ENCODE results near the gene CTSV. TPM values are rescaled to one million over a fixed set of nuclear protein-coding genes. Genes with fewer than 3 reads are reported as not detected.
"Not testable (repeated sequence)": the region's sequence is repeated elsewhere in the genome, so short reads cannot be mapped to it uniquely, and the experiment has no call there.

CTSV gene
- total and polyA plus RNA-seq, 2 donors = 129 to 1,344 TPM

DNA sequence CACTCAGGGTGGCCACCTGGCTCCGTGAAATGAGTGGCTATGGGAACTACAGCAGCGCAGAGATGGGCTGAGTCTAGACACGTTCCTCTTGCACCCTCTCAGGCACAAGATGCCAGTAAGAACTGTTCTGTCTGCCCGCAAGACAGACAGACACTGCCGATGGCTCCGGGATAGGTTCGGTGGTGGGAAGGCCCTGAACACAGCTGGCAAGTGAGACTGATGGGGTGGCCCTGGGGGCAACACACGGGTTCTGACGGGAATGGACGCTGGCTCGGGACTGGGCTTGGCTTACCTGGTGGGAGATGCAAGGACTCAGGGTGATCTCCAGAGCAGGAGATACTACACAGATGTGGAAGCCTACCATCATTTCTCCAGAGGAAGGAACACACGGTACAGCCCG is 16.9 kb upstream of the CTSV start:
- H3K9me3 ChIP-seq (ENCODE audit: control insufficient read depth in 2 of 2, insufficient read depth in 1 of 2, low read length in 1 of 2); H3K27me3 ChIP-seq (ENCODE audit: control insufficient read depth in 2 of 2, insufficient read depth in 1 of 2, low read length in 1 of 2); H3K27ac ChIP-seq (ENCODE audit: low read depth in 1 of 2, low read length in 1 of 2); DNase-seq (ENCODE audit: low read depth in 6 of 9, low spot score in 9 of 9); H3K4me1 ChIP-seq (ENCODE audit: control insufficient read depth in 2 of 2, insufficient read depth in 2 of 2, low read length in 2 of 2); H3K4me3 ChIP-seq (ENCODE audit: low read length in 2 of 2); H3K36me3 ChIP-seq (ENCODE audit: control insufficient read depth in 2 of 2, insufficient read depth in 2 of 2, low read length in 1 of 2): not testable (repeated sequence)
- 93% methylated on average over 11 of the region's 13 CpGs for WGBS

DNA sequence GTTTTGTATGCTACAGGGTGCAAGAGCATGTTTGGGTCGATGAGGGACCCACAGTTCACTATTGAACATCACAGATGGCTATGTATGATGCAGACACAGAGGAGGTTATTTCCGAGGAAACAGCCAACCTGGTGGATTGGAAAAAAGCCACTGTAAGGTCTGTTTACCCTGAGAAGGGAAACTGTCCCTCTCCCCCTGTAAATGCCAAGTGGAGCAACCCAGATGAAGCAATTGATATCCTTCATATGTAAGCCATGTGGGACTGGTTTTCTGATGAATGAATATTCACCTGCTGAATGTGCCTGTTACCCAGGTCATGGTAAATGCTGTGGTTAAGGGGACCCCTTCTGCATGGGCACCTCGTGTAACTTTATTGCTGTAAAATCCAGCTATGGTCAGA is 14.8 kb upstream of the CTSV start:
- no peaks in the 10 kb centered on the region for H3K4me1 ChIP-seq (ENCODE audit: control insufficient read depth in 2 of 2, insufficient read depth in 2 of 2, low read length in 2 of 2)
- H3K36me3 ChIP-seq (ENCODE audit: control insufficient read depth in 2 of 2, insufficient read depth in 2 of 2, low read length in 1 of 2) = no peaks in the 10 kb centered on the region
- DNase-seq (ENCODE audit: low read depth in 6 of 9, low spot score in 9 of 9) = no peak
- WGBS = 43% methylated on average over 3 of the region's 3 CpGs
- H3K27ac ChIP-seq (ENCODE audit: low read depth in 1 of 2, low read length in 1 of 2) = peak overlapping the region in 1 of 2 donors; percentile 13
- no peaks in the 10 kb centered on the region for H3K27me3 ChIP-seq (ENCODE audit: control insufficient read depth in 2 of 2, insufficient read depth in 1 of 2, low read length in 1 of 2)
- no peaks in the 10 kb centered on the region for H3K9me3 ChIP-seq (ENCODE audit: control insufficient read depth in 2 of 2, insufficient read depth in 1 of 2, low read length in 1 of 2)
- no peak overlapping the region for H3K4me3 ChIP-seq (ENCODE audit: low read length in 2 of 2)

DNA sequence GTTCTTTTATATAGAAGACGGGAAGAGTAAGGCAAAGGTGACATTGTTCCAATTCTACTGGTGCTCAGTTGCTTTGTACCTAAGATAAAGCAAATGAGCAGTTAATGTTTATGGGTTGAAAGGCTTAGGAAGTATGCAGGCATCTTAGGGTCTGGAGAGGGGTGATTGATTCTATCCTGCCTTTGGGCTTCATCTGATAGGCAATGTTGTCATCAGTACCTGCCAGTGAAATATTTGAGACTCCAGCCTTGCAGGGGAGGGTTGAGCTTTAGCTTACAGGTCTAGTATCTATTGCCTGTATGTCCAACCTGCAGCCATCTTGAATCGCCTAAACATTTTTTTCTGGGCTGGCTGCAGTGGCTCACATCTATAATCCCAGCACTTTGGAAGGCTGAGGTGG is 13.8 kb upstream of the CTSV start:
- no peaks in the 10 kb centered on the region for H3K9me3 ChIP-seq (ENCODE audit: control insufficient read depth in 2 of 2, insufficient read depth in 1 of 2, low read length in 1 of 2)
- H3K27me3 ChIP-seq (ENCODE audit: control insufficient read depth in 2 of 2, insufficient read depth in 1 of 2, low read length in 1 of 2) = no peaks in the 10 kb centered on the region
- no peak overlapping the region for H3K4me3 ChIP-seq (ENCODE audit: low read length in 2 of 2)
- H3K36me3 ChIP-seq (ENCODE audit: control insufficient read depth in 2 of 2, insufficient read depth in 2 of 2, low read length in 1 of 2) = no peaks in the 10 kb centered on the region
- WGBS = 83% methylated on average over 2 of the region's 2 CpGs
- no peak overlapping the region for H3K27ac ChIP-seq (ENCODE audit: low read depth in 1 of 2, low read length in 1 of 2)
- no peaks in the 10 kb centered on the region for H3K4me1 ChIP-seq (ENCODE audit: control insufficient read depth in 2 of 2, insufficient read depth in 2 of 2, low read length in 2 of 2)
- no peak for DNase-seq (ENCODE audit: low read depth in 6 of 9, low spot score in 9 of 9)

DNA sequence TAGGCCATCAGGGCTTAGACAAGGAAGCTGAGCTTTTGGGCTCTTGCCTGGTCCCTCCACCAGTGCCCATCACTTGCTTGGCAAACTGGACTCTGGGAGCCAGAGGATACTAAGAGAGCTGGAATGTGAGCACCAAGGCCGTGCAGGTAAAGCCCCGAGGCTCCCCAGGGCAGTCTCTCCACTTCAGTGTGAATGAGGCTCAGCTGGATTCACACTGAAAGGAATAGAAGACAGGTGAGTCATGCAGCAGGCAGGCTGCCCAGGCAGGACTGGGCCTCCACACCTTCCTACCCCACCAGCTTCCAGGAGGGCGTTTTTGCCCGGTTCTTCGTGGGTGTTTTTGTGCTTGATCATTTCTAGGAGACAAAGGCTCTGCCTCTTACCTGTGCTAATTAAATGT is 7.3 kb upstream of the CTSV start:
- Histone ChIP-seq H3K36me3 (ENCODE audit: control insufficient read depth in 2 of 2, insufficient read depth in 2 of 2, low read length in 1 of 2) (no peaks in the 10 kb centered on the region), H3K4me3 (ENCODE audit: low read length in 2 of 2) (no peak overlapping the region), H3K27ac (ENCODE audit: low read depth in 1 of 2, low read length in 1 of 2) (no peak overlapping the region), H3K4me1 (ENCODE audit: control insufficient read depth in 2 of 2, insufficient read depth in 2 of 2, low read length in 2 of 2) (peaks cover 0 to 3% of the 10 kb centered on the region in 2 donors), H3K9me3 (ENCODE audit: control insufficient read depth in 2 of 2, insufficient read depth in 1 of 2, low read length in 1 of 2) (no peaks in the 10 kb centered on the region), H3K27me3 (ENCODE audit: control insufficient read depth in 2 of 2, insufficient read depth in 1 of 2, low read length in 1 of 2) (peaks cover 4 to 10% of the 10 kb centered on the region in 2 donors)
- no peak for DNase-seq (ENCODE audit: low read depth in 6 of 9, low spot score in 9 of 9)
- WGBS = 79% methylated on average over 5 of the region's 5 CpGs

DNA sequence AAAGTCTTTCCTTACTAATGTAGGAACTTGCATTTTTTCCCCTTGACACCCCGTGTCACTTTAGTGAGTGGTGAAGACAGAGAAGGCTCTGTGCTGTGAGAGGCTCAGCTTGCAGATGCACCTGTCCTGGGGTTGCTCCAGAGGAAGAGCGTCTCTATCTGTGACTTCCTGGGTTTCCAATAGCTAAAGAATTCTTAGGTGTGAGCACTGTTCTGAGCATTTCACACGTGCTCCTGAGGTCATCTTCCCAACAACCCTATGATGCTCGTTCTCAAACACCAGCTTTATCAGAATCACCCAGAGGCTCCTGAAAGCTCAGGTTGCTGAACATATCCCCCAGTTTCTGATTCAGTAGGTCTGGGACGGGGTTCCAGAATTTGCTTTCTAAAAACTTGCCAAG is 6.4 kb upstream of the CTSV start:
- Histone ChIP-seq H3K4me3 (ENCODE audit: low read length in 2 of 2) (no peak overlapping the region), H3K36me3 (ENCODE audit: control insufficient read depth in 2 of 2, insufficient read depth in 2 of 2, low read length in 1 of 2) (no peaks in the 10 kb centered on the region), H3K9me3 (ENCODE audit: control insufficient read depth in 2 of 2, insufficient read depth in 1 of 2, low read length in 1 of 2) (no peaks in the 10 kb centered on the region), H3K27me3 (ENCODE audit: control insufficient read depth in 2 of 2, insufficient read depth in 1 of 2, low read length in 1 of 2) (peaks cover 4 to 16% of the 10 kb centered on the region in 2 donors), H3K27ac (ENCODE audit: low read depth in 1 of 2, low read length in 1 of 2) (no peak overlapping the region), H3K4me1 (ENCODE audit: control insufficient read depth in 2 of 2, insufficient read depth in 2 of 2, low read length in 2 of 2) (peaks cover 0 to 3% of the 10 kb centered on the region in 2 donors)
- 88% methylated on average over 5 of the region's 5 CpGs for WGBS
- no peak for DNase-seq (ENCODE audit: low read depth in 6 of 9, low spot score in 9 of 9)

DNA sequence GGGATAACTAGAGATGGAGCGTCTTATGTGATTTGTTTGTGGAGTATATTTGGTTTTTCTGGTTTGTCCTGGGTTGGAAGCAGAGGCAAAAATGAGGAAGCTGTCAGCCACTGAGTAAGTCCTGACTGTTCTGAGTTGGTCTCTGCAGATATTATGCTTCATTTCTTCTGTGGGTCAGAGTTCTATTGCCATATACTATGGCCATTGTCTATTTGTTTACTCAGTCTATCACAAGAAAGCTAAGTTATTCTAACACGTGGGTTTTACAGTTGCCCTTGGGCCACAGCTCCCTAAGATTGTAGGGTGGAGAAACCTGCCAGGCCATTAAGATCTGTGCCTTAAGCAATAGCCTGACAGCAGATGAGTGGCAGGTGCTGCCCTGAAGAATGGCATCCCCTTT is 3.0 kb upstream of the CTSV start:
- DNase-seq (ENCODE audit: low read depth in 6 of 9, low spot score in 9 of 9) = no peak
- Histone ChIP-seq H3K36me3 (ENCODE audit: control insufficient read depth in 2 of 2, insufficient read depth in 2 of 2, low read length in 1 of 2) (no peaks in the 10 kb centered on the region), H3K27me3 (ENCODE audit: control insufficient read depth in 2 of 2, insufficient read depth in 1 of 2, low read length in 1 of 2) (peaks cover 26 to 49% of the 10 kb centered on the region in 2 donors), H3K9me3 (ENCODE audit: control insufficient read depth in 2 of 2, insufficient read depth in 1 of 2, low read length in 1 of 2) (peaks cover 0 to 5% of the 10 kb centered on the region in 2 donors), H3K4me3 (ENCODE audit: low read length in 2 of 2) (no peak overlapping the region), H3K4me1 (ENCODE audit: control insufficient read depth in 2 of 2, insufficient read depth in 2 of 2, low read length in 2 of 2) (peaks cover 6 to 11% of the 10 kb centered on the region in 2 donors), H3K27ac (ENCODE audit: low read depth in 1 of 2, low read length in 1 of 2) (no peak overlapping the region)
- WGBS = 50% methylated on average over 2 of the region's 2 CpGs

DNA sequence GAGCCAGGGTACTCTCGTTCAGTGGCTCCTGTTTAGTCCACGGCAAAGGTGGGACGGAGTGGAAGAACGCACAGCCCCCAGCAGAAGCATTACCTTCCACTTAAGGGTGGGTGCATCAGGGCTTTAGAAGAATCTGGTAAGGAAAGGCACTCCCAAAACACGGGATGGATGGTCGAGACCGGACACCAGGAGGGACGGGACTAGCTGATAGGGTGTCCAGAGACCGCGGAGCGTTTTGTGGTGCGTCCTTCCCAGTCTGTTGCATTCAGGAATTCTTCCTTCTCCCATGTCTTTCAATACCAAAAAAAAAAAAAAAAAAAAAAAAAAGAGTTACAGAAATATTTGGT is 545 bp upstream of the CTSV start:
- H3K9me3 ChIP-seq (ENCODE audit: control insufficient read depth in 2 of 2, insufficient read depth in 1 of 2, low read length in 1 of 2) = peaks cover 0 to 5% of the 10 kb centered on the region in 2 donors
- no peaks in the 10 kb centered on the region for H3K36me3 ChIP-seq (ENCODE audit: control insufficient read depth in 2 of 2, insufficient read depth in 2 of 2, low read length in 1 of 2)
- DNase-seq (ENCODE audit: low read depth in 6 of 9, low spot score in 9 of 9) = no peak
- WGBS = 6% methylated on average over 12 of the region's 12 CpGs
- peaks cover 26 to 52% of the 10 kb centered on the region in 2 donors for H3K27me3 ChIP-seq (ENCODE audit: control insufficient read depth in 2 of 2, insufficient read depth in 1 of 2, low read length in 1 of 2)
- H3K27ac ChIP-seq (ENCODE audit: low read depth in 1 of 2, low read length in 1 of 2) = peak overlapping the region in 1 of 2 donors; percentile 32
- H3K4me3 ChIP-seq (ENCODE audit: low read length in 2 of 2) = peak overlapping the region; percentile 29 to 46
- H3K4me1 ChIP-seq (ENCODE audit: control insufficient read depth in 2 of 2, insufficient read depth in 2 of 2, low read length in 2 of 2) = peaks cover 3 to 11% of the 10 kb centered on the region in 2 donors

DNA sequence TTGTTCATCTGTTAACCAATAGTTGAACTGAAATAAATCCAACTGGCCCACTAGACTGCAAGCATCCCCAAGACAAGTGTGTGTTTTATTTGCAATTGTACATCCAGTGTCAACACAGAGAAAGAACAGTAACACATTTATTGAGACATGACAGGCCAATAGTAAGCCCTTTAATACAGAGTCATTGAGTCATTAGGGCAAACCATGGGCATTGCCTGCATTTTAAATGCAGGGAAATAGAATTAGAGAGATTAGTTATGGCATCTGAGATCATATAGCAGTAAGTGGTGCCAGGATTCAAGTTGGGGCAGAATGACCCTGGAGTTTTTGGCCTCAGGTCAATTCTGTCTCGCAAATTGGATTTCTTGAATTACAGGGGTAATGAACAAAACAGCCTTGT is 15.4 kb downstream of the CTSV start:
- H3K36me3 ChIP-seq (ENCODE audit: control insufficient read depth in 2 of 2, insufficient read depth in 2 of 2, low read length in 1 of 2); H3K27me3 ChIP-seq (ENCODE audit: control insufficient read depth in 2 of 2, insufficient read depth in 1 of 2, low read length in 1 of 2); H3K27ac ChIP-seq (ENCODE audit: low read depth in 1 of 2, low read length in 1 of 2); H3K4me1 ChIP-seq (ENCODE audit: control insufficient read depth in 2 of 2, insufficient read depth in 2 of 2, low read length in 2 of 2); H3K4me3 ChIP-seq (ENCODE audit: low read length in 2 of 2); DNase-seq (ENCODE audit: low read depth in 6 of 9, low spot score in 9 of 9); H3K9me3 ChIP-seq (ENCODE audit: control insufficient read depth in 2 of 2, insufficient read depth in 1 of 2, low read length in 1 of 2): not testable (repeated sequence)
- WGBS = 87% methylated on average over 1 of the region's 1 CpG

DNA sequence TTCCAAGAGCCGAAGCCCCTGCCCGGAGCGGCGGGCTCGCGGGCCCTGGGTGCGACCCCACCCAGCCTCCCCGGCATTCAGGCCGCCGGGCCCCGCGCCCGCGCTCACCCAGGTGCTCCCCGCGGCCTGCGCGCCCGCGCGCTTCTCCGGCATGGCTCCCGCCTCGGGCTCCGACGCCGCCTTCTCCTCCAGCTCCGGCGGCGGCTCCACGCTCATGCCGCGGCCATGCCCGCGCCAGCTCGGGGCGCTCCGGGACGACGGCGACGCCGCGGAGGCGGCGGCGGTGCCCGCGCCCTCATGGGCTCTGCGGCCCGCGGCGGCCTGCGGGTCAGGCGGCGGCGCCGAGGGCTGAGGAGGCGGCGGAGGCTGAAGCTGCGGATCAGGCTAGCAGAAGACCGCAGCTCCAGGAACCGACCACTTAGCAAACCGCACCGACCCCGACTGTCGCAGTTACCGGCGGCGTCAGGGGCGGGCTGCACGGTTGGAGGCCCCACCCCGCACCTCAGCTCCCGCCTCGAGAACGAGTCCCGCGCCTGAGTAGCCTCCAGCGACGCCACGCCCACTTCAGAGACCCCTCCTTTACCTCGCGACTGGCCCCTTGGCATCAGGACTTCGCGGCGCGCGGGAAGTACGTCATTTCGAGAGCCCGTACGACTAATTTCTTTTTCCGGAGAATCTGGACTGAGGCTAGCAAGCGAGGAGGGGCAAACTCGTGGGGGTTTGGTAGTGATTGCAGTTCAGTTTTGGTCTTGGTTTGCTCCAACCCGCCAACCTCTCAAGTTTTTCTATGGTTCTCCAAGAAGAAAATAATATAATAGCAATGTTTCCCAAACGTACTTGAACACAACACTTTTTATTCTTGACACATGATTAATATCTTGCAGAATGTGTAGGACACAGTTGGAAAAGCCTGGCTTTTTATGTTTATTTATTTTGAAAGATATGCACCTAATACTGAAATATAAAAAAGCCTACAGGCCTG is 25.5 kb downstream of the CTSV start:
- peak overlapping the region; percentile 84 to 86 for H3K27ac ChIP-seq (ENCODE audit: low read depth in 1 of 2, low read length in 1 of 2)

More for the DNA sequence above, 25.5 kb downstream of the CTSV start:
- H3K9me3 ChIP-seq (ENCODE audit: control insufficient read depth in 2 of 2, insufficient read depth in 1 of 2, low read length in 1 of 2); H3K36me3 ChIP-seq (ENCODE audit: control insufficient read depth in 2 of 2, insufficient read depth in 2 of 2, low read length in 1 of 2); H3K4me1 ChIP-seq (ENCODE audit: control insufficient read depth in 2 of 2, insufficient read depth in 2 of 2, low read length in 2 of 2); H3K27me3 ChIP-seq (ENCODE audit: control insufficient read depth in 2 of 2, insufficient read depth in 1 of 2, low read length in 1 of 2): not testable (repeated sequence)
- H3K4me3 ChIP-seq (ENCODE audit: low read length in 2 of 2) = peak overlapping the region; percentile 54 to 57
- peak in 7 of 9 donors; percentile 34 to 70 (median 44) for DNase-seq (ENCODE audit: low read depth in 6 of 9, low spot score in 9 of 9)
- WGBS = under 1% methylated on average over 91 of the region's 97 CpGs
